KMS-11 (cell line): ENCODE measurements around the gene EPG5.

ENCODE experiments used
- H2AFZ ChIP-seq: fragments of 200-600 bp; sonication (generic); 2 replicates; pipeline ENCODE4 v1.6.1; 2016; ENCODE audit warnings: antibody characterized with exemption, mixed run types, low read depth
- H3K27ac ChIP-seq: fragments of 200-600 bp; sonication (generic); 2 replicates; pipeline ENCODE4 v1.6.1; 2016; ENCODE audit warnings: mild to moderate bottlenecking, mixed run types
- H3K27me3 ChIP-seq: fragments of 200-600 bp; sonication (generic); 2 replicates; pipeline ENCODE4 v1.6.1; 2017; ENCODE audit warnings: mild to moderate bottlenecking, low read depth, mixed run types, moderate library complexity; ENCODE audit not compliant: insufficient read depth
- H3K36me3 ChIP-seq: fragments of 200-600 bp; sonication (generic); 2 replicates; pipeline ENCODE4 v1.6.1; 2017; ENCODE audit warnings: mild to moderate bottlenecking, mixed run types; ENCODE audit not compliant: insufficient read depth
- H3K4me1 ChIP-seq: fragments of 200-600 bp; sonication (generic); 2 replicates; pipeline ENCODE4 v1.6.1; 2016; ENCODE audit warnings: mild to moderate bottlenecking, low read depth, mixed run types; ENCODE audit not compliant: poor library complexity, severe bottlenecking
- H3K4me2 ChIP-seq: fragments of 200-600 bp; sonication (generic); 2 replicates; pipeline ENCODE4 v1.7.0; 2016; ENCODE audit warnings: mild to moderate bottlenecking, mixed run types
- H3K4me3 ChIP-seq: fragments of 200-600 bp; sonication (generic); IDR thresholded peaks from 2 replicates; pipeline ENCODE4 v1.6.1; 2017; ENCODE audit warnings: low read depth, low read length, mixed read lengths; ENCODE audit not compliant: insufficient read depth
- H3K79me2 ChIP-seq: fragments of 200-600 bp; sonication (generic); 2 replicates; pipeline ENCODE4 v1.6.1; 2016; ENCODE audit warnings: low read depth, mixed run types; ENCODE audit not compliant: insufficient read depth
- H3K9ac ChIP-seq: fragments of 200-600 bp; sonication (generic); 2 replicates; pipeline ENCODE4 v1.6.1; 2016; ENCODE audit warnings: mild to moderate bottlenecking, mixed run types
- H4K20me1 ChIP-seq: fragments of 200-600 bp; sonication (generic); 2 replicates; pipeline ENCODE4 v1.6.1; 2016; ENCODE audit warnings: mild to moderate bottlenecking, mixed run types; ENCODE audit not compliant: insufficient read depth
- CTCF ChIP-seq: fragments of 200-600 bp; sonication (generic); conservative IDR thresholded peaks from 2 replicates; pipeline ENCODE4 v1.6.1; 2017; ENCODE audit warnings: low read depth, mild to moderate bottlenecking, antibody characterized with exemption, low read length, moderate library complexity, mixed read lengths

The EPG5 gene

DNA sequence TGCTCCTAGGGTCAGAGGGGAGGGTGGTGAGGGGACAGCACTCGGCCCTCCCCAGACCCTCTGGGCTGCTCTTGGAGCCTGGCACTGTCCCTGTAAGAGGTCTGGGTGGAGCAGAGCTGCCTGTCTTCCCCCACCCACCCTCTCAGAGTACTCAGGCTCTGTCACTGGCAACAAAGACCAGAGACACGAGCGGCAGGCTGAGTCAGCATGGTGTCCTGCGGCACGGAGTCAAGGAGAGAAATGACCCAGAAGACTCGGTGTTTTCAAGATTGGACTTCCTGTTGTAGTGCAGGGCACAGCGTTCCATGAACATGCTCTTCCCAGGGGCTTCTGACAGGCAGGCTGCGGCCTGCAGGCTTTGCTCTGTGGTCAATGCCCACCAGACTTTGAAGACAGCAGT lies 121.7 kb downstream of the EPG5 start:
- Histone ChIP-seq H3K36me3 (no peaks in the 10 kb centered on the region), H3K27ac (no peak overlapping the region), H3K9ac (no peak overlapping the region), H3K27me3 (no peaks in the 10 kb centered on the region), H3K4me2 (no peak overlapping the region), H3K4me1 (no peaks in the 10 kb centered on the region), H3K4me3 (no peak overlapping the region), H2AFZ (no peak overlapping the region), H3K79me2 (no peaks in the 10 kb centered on the region), H4K20me1 (no peaks in the 10 kb centered on the region)
- no peak for TF ChIP-seq CTCF

DNA sequence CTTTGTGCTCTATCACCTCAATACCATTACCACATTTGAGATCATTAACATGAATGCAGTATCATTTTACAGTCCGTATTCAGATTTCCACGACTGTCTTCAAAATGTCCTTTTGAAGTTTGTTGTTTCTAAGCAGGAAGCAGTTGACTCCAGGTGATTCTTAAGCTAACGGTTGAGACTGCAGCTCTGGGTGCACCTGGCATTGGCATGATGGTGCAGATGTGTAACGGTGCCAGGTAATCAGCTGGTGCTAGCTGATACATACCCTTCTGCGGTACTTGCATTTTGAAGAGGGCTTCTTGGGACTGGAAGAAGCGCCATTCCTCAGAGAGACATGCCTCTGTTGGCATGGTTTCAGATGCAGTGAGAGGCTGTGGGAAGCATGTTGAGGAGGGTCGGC lies 122.2 kb downstream of the EPG5 start:
- Histone ChIP-seq H2AFZ (no peak overlapping the region), H3K79me2 (no peaks in the 10 kb centered on the region), H3K4me2 (no peak overlapping the region), H3K27me3 (no peaks in the 10 kb centered on the region), H3K4me3 (no peak overlapping the region), H3K36me3 (no peaks in the 10 kb centered on the region), H3K9ac (no peak overlapping the region), H3K4me1 (no peaks in the 10 kb centered on the region), H4K20me1 (no peaks in the 10 kb centered on the region), H3K27ac (no peak overlapping the region)
- TF ChIP-seq CTCF = no peak

- no peaks in the 10 kb centered on the region for H3K4me1 ChIP-seq
- no peaks in the 10 kb centered on the region for H3K36me3 ChIP-seq
- H3K4me2 ChIP-seq = no peak overlapping the region
- H3K27me3 ChIP-seq = no peaks in the 10 kb centered on the region
- H2AFZ ChIP-seq = no peak overlapping the region
- no peaks in the 10 kb centered on the region for H3K79me2 ChIP-seq
- H3K27ac ChIP-seq = no peak overlapping the region
- H3K4me3 ChIP-seq = no peak overlapping the region
- TF ChIP-seq CTCF = no peak
- H3K9ac ChIP-seq = no peak overlapping the region
- no peaks in the 10 kb centered on the region for H4K20me1 ChIP-seq
Observed at GRCh38 chr18:45843019-45843418, 124.1 kb downstream of the EPG5 start.

GRCh38 chr18:45841765-45842442 lies 125.2 kb downstream of the EPG5 start:
- TF ChIP-seq CTCF = no peak
- Histone ChIP-seq H3K79me2 (no peaks in the 10 kb centered on the region), H3K27ac (no peak overlapping the region), H3K4me2 (no peak overlapping the region), H3K4me1 (no peaks in the 10 kb centered on the region), H2AFZ (no peak overlapping the region), H3K4me3 (no peak overlapping the region), H3K9ac (no peak overlapping the region), H4K20me1 (no peaks in the 10 kb centered on the region), H3K36me3 (no peaks in the 10 kb centered on the region), H3K27me3 (no peaks in the 10 kb centered on the region)
